Hepatocyte (in vitro differentiated cells): ENCODE measurements around the gene DELE1.

Source experiments
- CTCF ChIP-seq: fragments of 200-600 bp; sonication (generic); IDR thresholded peaks from 2 replicates; pipeline ENCODE4 v1.5.1; 2016; ENCODE audit warnings: antibody characterized with exemption, mild to moderate bottlenecking; ENCODE audit not compliant: poor library complexity
- EZH2 ChIP-seq: fragments of 200-600 bp; sonication (generic); IDR thresholded peaks from 2 replicates; pipeline ENCODE4 v1.6.1; 2016; ENCODE audit warnings: antibody characterized with exemption, mild to moderate bottlenecking, borderline replicate concordance
- EZH2phosphoT487 ChIP-seq: fragments of 200-600 bp; sonication (generic); IDR thresholded peaks from one replicate; pipeline ENCODE4 v1.6.1; 2018; ENCODE audit warnings: antibody characterized with exemption, mild to moderate bottlenecking, low read depth, moderate library complexity; ENCODE audit not compliant: unreplicated experiment, severe bottlenecking

- TF ChIP-seq EZH2 (no peak), CTCF (no peak), EZH2phosphoT487 (no peak)
These were observed 10.6 kb downstream of the DELE1 start for GRCh38 chr5:141934099-141934844.
